ENCODE data around the gene TASOR. TPM values are rescaled to one million over a fixed set of nuclear protein-coding genes. Genes with fewer than 3 reads are reported as not detected.
"Not testable (repeated sequence)": the region's sequence is repeated elsewhere in the genome, so short reads cannot be mapped to it uniquely, and the experiment has no call there.

TASOR gene
- total and polyA plus RNA-seq, 9 of the 15 experiments (the other 6 are each of a cell fraction or from before 2014, with no cell fraction given) = 16.4 to 68.7 (median 33.7) TPM

DNA sequence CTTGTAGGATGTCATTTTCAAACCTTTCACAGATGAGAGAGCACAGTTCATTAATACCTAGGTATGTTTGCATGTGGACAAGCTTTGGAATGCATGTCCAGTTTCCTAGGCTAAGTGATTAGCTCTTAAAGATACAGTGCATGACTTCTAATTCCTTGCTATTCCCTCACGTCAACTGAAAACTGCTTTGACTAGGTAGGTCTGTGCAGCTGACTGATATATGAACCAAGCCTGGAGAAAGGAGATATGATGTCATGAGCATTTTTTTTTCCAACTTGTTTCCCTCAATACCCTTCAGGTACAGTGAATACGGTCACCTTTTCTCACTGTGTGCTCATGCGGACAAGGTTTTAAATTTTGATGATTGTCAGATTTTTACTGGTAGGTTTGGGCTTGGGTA lies 41.6 kb upstream of the TASOR start (continued):
- TF ChIP-seq JUND (IDR thresholded peaks at IDR 0.05; ENCODE audit: borderline replicate concordance, low read depth, low read length) (no peak), JUND (tag; IDR thresholded peaks at IDR 0.05; ENCODE audit: borderline replicate concordance, low read depth, low read length) (0 out of 3 replicates have a peak, but pooled peaks have one; percentile 17)

DNA sequence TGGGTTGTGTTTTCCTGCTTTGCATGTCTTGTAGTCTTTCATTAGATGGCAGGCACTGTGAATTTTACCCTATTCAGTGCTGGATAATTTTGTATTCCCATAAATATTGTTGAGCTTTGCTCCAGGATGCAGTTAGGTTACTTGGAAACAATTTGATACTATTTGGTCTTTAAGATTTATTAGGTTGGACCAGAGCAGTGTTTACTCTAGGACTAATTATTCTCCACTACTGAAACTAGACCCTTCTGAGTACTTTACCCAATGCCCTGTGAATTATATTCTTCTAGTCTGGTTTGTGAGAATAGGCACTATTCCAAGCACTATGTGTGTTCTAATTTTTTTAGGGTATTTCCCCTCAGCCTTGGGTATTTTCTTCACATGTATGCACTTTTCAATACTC lies 37.8 kb upstream of the TASOR start:
- Histone ChIP-seq H3K27ac (ENCODE audit: extremely low read depth, low read depth, low read length) (no peak overlapping the region), H4K20me1 (replicated peaks; ENCODE audit: control insufficient read depth, insufficient read depth, low read length) (no peaks in the 10 kb centered on the region), H3K9me1 (ENCODE audit: control insufficient read depth, insufficient read depth, low read length) (no peaks in the 10 kb centered on the region), H3K36me3 (ENCODE audit: control insufficient read depth, insufficient read depth, low read length) (no peaks in the 10 kb centered on the region), H3K79me2 (ENCODE audit: control insufficient read depth, insufficient read depth, low read length) (no peaks in the 10 kb centered on the region), H3K9ac (ENCODE audit: insufficient read depth in 1 of 2, low read depth in 2 of 2, low read length in 2 of 2) (no peak overlapping the region), H3K4me2 (ENCODE audit: insufficient read depth, low read length) (no peak overlapping the region), H3K4me3 (no peak overlapping the region), H3K4me1 (replicated peaks in 1 of 2; ENCODE audit: control insufficient read depth in 2 of 2, insufficient read depth in 2 of 2, low read length in 2 of 2) (no peaks in the 10 kb centered on the region; a peak in 1 of 5 replicates), H3K9me3 (replicated peaks; ENCODE audit: control insufficient read depth, insufficient read depth, low read depth, low read length) (no peaks in the 10 kb centered on the region), H3K27me3 (ENCODE audit: control insufficient read depth in 2 of 2, insufficient read depth in 2 of 2, low read length in 2 of 2) (no peaks in the 10 kb centered on the region), H2AFZ (ENCODE audit: low read depth, low read length) (no peak overlapping the region)
- DNase-seq (ENCODE audit: extremely low read depth in 1 of 4, low spot score in 3 of 4) (no peak), ATAC-seq (no peak), FAIRE-seq (no peak)
- in situ Hi-C loops (cut with MboI) (no loop called here), intact Hi-C loops (cut with micrococcal nuclease) (no loop called here)
- BruUV-seq (replicated peaks) = no TSS peak
- ChIA-PET POLR2A (no interaction called here), CTCF (ENCODE audit: low intra/inter-chr PET ratio) (no interaction called here)
- TF ChIP-seq TARDBP (IDR thresholded peaks at IDR 0.05) (no peak), HNRNPH1 (optimal IDR thresholded peaks at IDR 0.05; ENCODE audit: low read depth, low read length) (no peak), GABPB1 (CRISPR knock-in tag; IDR thresholded peaks at IDR 0.05) (no peak), ZNF830 (CRISPR knock-in tag; IDR thresholded peaks at IDR 0.05) (no peak), FOXK1 (CRISPR knock-in tag; IDR thresholded peaks at IDR 0.05; ENCODE audit: borderline replicate concordance) (no peak), SIN3B (IDR thresholded peaks at IDR 0.05; ENCODE audit: low read depth) (no peak)

DNA sequence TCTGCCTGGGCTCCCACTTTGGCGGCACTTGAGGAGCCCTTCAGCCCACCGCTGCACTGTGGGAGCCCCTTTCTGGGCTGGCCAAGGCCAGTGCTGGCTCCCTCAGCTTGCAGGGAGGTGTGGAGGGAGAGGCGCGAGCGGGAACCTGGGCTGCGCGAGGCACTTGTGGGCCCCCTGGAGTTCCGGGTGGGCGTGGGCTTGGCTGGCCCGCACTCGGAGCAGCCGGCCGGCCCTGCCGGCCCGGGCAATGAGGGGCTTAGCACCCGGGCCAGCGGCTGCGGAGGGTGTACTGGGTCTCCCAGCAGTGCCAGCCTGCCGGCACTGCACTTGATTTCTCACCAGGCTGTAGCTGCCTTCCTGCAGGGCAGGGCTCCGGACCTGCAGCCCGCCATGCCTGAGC lies 35.7 kb upstream of the TASOR start:
- in situ Hi-C loops (cut with MboI) = loop anchor here (10.0 kb wide), 1 partner anchor 66 kb away; no protein-coding TSS in a partner anchor
- H3K4me2 ChIP-seq (ENCODE audit: insufficient read depth, low read length); ATAC-seq; DNase-seq (ENCODE audit: extremely low read depth in 1 of 4, low spot score in 3 of 4); FAIRE-seq; H3K9me3 ChIP-seq (replicated peaks; ENCODE audit: control insufficient read depth, insufficient read depth, low read depth, low read length); BruUV-seq (replicated peaks); H3K79me2 ChIP-seq (ENCODE audit: control insufficient read depth, insufficient read depth, low read length); intact Hi-C loops (cut with micrococcal nuclease); H3K9me1 ChIP-seq (ENCODE audit: control insufficient read depth, insufficient read depth, low read length); H2AFZ ChIP-seq (ENCODE audit: low read depth, low read length); H3K4me3 ChIP-seq; H4K20me1 ChIP-seq (replicated peaks; ENCODE audit: control insufficient read depth, insufficient read depth, low read length); H3K36me3 ChIP-seq (ENCODE audit: control insufficient read depth, insufficient read depth, low read length); H3K9ac ChIP-seq (ENCODE audit: insufficient read depth in 1 of 2, low read depth in 2 of 2, low read length in 2 of 2); H3K27me3 ChIP-seq (ENCODE audit: control insufficient read depth in 2 of 2, insufficient read depth in 2 of 2, low read length in 2 of 2); CTCF ChIA-PET (ENCODE audit: low intra/inter-chr PET ratio); H3K27ac ChIP-seq (ENCODE audit: extremely low read depth, low read depth, low read length); H3K4me1 ChIP-seq (replicated peaks in 1 of 2; ENCODE audit: control insufficient read depth in 2 of 2, insufficient read depth in 2 of 2, low read length in 2 of 2): not testable (repeated sequence)
- POLR2A ChIA-PET = interaction anchor here (0.6 kb wide), 1 partner anchor 235 kb away, joined by 3 read pairs; no protein-coding TSS in a partner anchor
- 100% methylated on average over 3 of the region's 21 CpGs for WGBS (ENCODE audit: insufficient coverage, low coverage, missing lambda C conversion rate)
